NB4 (cell line): Measurements from ENCODE around the gene NOTCH1.

Experiments
- DNase-seq: peaks from one replicate; pipeline ENCODE4 v3.0.0; 2010; ENCODE audit warnings: low read depth
- H3K4me3 ChIP-seq: one replicate; pipeline ENCODE4 v1.5.1; 2011; ENCODE audit warnings: mild to moderate bottlenecking, low read depth, low read length, moderate library complexity
- MYC ChIP-seq: IDR thresholded peaks from 2 replicates; pipeline ENCODE4 v1.6.1; 2011; ENCODE audit warnings: low read depth, low read length
- POLR2A ChIP-seq: IDR thresholded peaks from 2 replicates; pipeline ENCODE4 v1.6.1; 2011; ENCODE audit warnings: mild to moderate bottlenecking; ENCODE audit not compliant: insufficient read length; ENCODE audit errors: extremely low read depth
- TF ChIP-seq, protein P1 (sequence below): IDR thresholded peaks from one replicate; pipeline ENCODE4 v1.5.1; 2012; ENCODE audit warnings: low read depth, low read length
- TF ChIP-seq, protein P2 (sequence below): IDR thresholded peaks from 2 replicates; pipeline ENCODE4 v1.6.1; 2011; ENCODE audit warnings: low read depth, low read length

The NOTCH1 gene

DNA sequence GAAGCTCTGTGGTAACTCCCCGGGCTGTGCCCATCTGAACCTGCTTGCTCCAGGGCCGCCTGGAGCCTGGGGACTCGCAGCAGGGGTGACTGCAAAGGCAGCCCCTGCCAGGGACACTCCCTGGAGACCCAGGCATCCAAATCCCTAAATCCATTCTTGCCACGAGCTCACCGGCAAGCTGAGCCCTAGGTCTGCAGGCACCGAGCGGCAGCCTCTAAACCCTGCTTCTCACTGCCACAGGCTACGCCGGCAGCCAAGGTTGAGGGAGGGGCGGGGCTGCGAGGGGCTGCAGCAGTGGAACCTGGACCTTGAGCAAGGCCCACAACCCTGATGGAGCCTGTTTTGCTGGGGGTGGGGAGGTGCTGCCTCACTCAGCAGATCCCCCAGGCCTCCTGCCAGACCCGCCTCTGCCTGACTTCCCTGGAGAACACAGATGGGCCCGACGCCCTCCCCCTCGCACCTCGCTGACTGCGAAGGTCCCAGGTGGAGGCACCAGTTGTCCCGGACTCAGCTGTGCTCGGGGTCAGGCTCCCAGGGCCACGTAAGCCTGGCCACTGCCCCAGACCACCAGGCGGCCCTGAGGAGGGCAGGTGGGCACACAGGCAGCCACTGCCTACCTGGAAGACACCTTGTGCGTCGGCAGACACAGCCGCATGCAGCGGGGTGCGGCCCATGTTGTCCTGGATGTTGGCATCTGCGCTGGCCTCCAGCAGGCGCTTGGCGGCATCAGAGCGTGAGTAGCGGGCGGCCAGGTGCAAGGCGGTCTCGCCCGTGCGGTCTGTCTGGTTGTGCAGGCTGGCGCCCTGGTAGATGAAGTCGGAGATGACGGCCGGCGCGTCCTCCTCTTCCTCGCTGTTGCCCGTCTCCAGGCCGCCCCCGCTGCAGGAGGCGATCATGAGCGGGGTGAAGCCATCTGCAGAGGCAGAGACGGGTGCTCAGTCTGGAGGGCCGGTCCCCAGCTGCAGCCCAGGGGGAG is 45.6 kb downstream of the NOTCH1 start:
- no peak for DNase-seq
- TF ChIP-seq MYC, result no peak
- no peak for TF ChIP-seq POLR2A
- TF ChIP-seq, protein P1, sequence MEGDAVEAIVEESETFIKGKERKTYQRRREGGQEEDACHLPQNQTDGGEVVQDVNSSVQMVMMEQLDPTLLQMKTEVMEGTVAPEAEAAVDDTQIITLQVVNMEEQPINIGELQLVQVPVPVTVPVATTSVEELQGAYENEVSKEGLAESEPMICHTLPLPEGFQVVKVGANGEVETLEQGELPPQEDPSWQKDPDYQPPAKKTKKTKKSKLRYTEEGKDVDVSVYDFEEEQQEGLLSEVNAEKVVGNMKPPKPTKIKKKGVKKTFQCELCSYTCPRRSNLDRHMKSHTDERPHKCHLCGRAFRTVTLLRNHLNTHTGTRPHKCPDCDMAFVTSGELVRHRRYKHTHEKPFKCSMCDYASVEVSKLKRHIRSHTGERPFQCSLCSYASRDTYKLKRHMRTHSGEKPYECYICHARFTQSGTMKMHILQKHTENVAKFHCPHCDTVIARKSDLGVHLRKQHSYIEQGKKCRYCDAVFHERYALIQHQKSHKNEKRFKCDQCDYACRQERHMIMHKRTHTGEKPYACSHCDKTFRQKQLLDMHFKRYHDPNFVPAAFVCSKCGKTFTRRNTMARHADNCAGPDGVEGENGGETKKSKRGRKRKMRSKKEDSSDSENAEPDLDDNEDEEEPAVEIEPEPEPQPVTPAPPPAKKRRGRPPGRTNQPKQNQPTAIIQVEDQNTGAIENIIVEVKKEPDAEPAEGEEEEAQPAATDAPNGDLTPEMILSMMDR, result no peak
- TF ChIP-seq, protein P2, sequence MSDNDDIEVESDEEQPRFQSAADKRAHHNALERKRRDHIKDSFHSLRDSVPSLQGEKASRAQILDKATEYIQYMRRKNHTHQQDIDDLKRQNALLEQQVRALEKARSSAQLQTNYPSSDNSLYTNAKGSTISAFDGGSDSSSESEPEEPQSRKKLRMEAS, result no peak
- no peak overlapping the region for H3K4me3 ChIP-seq

DNA sequence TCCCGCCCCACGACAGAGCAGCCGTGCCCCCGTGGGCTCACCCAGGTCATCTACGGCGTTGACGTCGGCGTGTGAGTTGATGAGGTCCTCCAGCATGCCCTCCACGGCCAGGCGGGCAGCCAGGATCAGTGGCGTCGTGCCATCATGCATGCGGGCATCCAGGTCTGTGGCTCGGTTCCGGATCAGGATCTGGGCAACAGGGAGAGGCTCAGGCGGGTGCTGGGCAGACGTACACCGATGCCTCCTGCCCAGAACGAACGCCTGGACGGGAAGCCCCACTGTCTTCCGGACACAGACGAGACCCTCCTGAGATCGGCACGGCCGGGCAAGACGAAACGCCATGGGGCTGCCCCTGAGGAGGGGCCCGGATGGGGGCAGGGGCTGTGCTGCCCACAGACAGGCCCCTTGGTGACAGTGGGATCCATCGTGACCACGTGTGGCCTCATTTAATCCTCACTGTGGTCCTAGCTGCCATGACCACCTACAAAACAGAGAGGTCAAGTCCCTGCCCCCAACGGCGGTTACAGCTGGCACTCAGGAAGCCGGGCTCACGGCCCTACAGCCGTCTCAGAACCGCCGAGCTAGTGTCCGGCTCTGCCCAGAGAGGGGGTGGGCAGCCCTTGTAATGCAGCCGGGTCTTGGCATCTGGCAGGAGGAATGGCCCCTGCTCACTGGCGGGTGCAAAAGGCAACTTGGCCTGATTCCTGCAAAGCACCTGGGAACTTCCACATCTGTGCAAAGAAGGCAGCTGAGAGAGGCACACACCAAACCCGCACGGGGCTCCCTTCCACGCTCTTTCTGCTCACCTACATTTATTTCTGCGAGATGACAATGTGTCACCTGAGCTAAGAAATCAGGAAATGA is 46.5 kb downstream of the NOTCH1 start:
- no peak for DNase-seq
- TF ChIP-seq, protein P1, result no peak
- TF ChIP-seq POLR2A (no peak), MYC (no peak)
- TF ChIP-seq, protein P2, result no peak
- no peak overlapping the region for H3K4me3 ChIP-seq

- no peak overlapping the region for H3K4me3 ChIP-seq
- TF ChIP-seq POLR2A, result no peak
- TF ChIP-seq, protein P1, result no peak
- no peak for TF ChIP-seq MYC
- TF ChIP-seq, protein P2, result no peak
- DNase-seq, result no peak
Observed at GRCh38 chr9:136497916-136498695, 47.7 kb downstream of the NOTCH1 start.

DNA sequence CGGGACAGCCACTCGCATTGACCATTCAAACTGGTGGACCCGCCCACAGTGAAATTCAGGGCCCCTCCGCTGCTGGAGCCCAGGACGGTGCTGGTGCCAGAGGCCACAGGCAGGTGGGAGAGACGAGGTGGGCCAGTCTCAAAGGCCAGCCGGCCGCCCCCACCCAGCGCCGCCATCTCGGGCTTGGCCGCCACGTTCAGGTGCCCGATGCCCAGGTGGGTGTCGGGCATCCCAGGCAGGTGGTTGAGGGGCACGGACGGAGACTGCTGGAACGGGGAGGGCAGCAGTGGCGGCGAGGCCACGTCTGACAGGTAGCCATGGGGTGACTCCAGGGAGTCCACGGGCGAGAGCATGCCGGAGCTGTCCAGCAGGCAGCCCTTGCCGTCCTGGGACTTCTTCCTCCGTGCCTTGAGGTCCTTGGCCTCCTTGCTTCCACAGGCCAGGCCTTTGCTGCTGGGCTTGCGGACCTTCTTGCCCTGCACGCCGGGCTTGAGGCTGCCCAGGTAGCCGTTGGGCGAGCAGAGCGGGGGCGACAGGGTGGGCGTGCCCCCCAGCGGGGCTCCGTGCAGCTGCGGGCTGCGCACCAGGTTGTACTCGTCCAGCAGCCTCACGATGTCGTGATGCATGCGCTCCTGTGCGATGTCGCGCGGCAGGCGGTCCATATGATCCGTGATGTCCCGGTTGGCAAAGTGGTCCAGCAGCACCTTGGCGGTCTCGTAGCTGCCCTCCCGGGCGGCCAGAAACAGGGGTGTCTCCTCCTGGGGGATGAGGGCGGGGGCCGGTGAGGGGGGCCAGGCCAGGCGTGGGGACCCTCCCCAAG is 48.8 kb downstream of the NOTCH1 start:
- no peak overlapping the region for H3K4me3 ChIP-seq
- TF ChIP-seq POLR2A (no peak), MYC (no peak)
- TF ChIP-seq, protein P1, result no peak
- TF ChIP-seq, protein P2, result no peak
- DNase-seq, result no peak

GRCh38 chr9:136496181-136496580 is 49.7 kb downstream of the NOTCH1 start:
- DNase-seq, result no peak
- no peak overlapping the region for H3K4me3 ChIP-seq
- TF ChIP-seq, protein P2, result no peak
- no peak for TF ChIP-seq POLR2A
- no peak for TF ChIP-seq MYC
- TF ChIP-seq, protein P1, result no peak
